Natural killer cell (primary cell): ENCODE results near the gene VILL. TPM values are rescaled to one million over a fixed set of nuclear protein-coding genes. Genes with fewer than 3 reads are reported as not detected.

ENCODE experiments used
- ATAC-seq, 3 donors: fragments of 150-1000 bp in 2 of 3; fragments of 200-7000 bp in 1 of 3; cut with Tn5 transposase; 1 replicate in 1 of 3; 2 replicates in 2 of 3; pipeline ENCODE4 v1.10.0; 2021; ENCODE audit warnings: mild to moderate bottlenecking in 2 of 3, moderate library complexity in 2 of 3
- DNase-seq, 2 donors: peaks; one replicate each; pipeline versions ENCODE4 v3.0.0 to v3.0.0-alpha.2; 2013 to 2021; ENCODE audit warnings: mixed read lengths in 1 of 2
- H3K27ac ChIP-seq: one replicate; pipeline ENCODE4 v1.5.1; 2013; ENCODE audit warnings: mild to moderate bottlenecking, low read length
- H3K27me3 ChIP-seq: one replicate; pipeline ENCODE4 v1.6.1; 2013; ENCODE audit warnings: low read length; ENCODE audit not compliant: control insufficient read depth, insufficient read depth
- H3K36me3 ChIP-seq: one replicate; pipeline ENCODE4 v1.6.1; 2013; ENCODE audit warnings: low read length; ENCODE audit not compliant: control insufficient read depth, insufficient read depth
- H3K4me1 ChIP-seq: one replicate; pipeline ENCODE4 v1.6.1; 2013; ENCODE audit warnings: low read length; ENCODE audit not compliant: control insufficient read depth, insufficient read depth
- H3K4me3 ChIP-seq: one replicate; pipeline ENCODE4 v1.5.1; 2013; ENCODE audit warnings: low read length
- H3K9me3 ChIP-seq: one replicate; pipeline ENCODE4 v1.6.1; 2013; ENCODE audit warnings: low read length; ENCODE audit not compliant: control insufficient read depth, insufficient read depth
- H3K27ac Mint-ChIP-seq, 2 donors: one replicate each; pipeline ENCODE4 v1.8.0; 2022; ENCODE audit warnings: mild to moderate bottlenecking in 2 of 2, mixed read lengths in 2 of 2, moderate library complexity in 1 of 2
- H3K27me3 Mint-ChIP-seq, 2 donors: one replicate each; pipeline ENCODE4 v1.8.0; 2022; ENCODE audit warnings: low read depth in 2 of 2, mixed read lengths in 2 of 2
- H3K36me3 Mint-ChIP-seq: one replicate; pipeline ENCODE4 v1.8.0; 2022; ENCODE audit warnings: mixed read lengths
- H3K4me1 Mint-ChIP-seq, 2 donors: one replicate each; pipeline ENCODE4 v1.8.0; 2022; ENCODE audit warnings: mixed read lengths in 2 of 2
- H3K4me3 Mint-ChIP-seq: one replicate; pipeline ENCODE4 v1.8.0; 2022; ENCODE audit warnings: mild to moderate bottlenecking, moderate library complexity, mixed read lengths
- H3K9me3 Mint-ChIP-seq, 2 donors: one replicate each; pipeline ENCODE4 v1.8.0; 2022; ENCODE audit warnings: mixed read lengths in 2 of 2
- CTCF ChIP-seq: fragments of 200-600 bp; IDR thresholded peaks from one replicate; pipeline ENCODE4 v1.8.0; 2022; ENCODE audit warnings: antibody characterized with exemption
- WGBS: methylation state at CpG from one replicate; pipeline ENCODE4 v1.1.7; 2013; ENCODE audit warnings: missing lambda C conversion rate; ENCODE audit not compliant: insufficient coverage; 5-methylcytosine and 5-hydroxymethylcytosine counted together
- intact Hi-C: fragments of 100-400 bp; cut with micrococcal nuclease; formaldehyde crosslinking; loops from one replicate; pipeline ENCODE4 v1.14.2; 2022
- total RNA-seq, 4 donors: library from RNA; stranded (reverse); fragments of 120-200 nt in 1 of 4; gene quantifications; one replicate each; pipeline versions ENCODE4 v1.2.3 to v1.2.4, GENCODE V29; 2013 to 2022

The VILL gene
- total RNA-seq, 3 donors from 2014 or later (not counting 1 experiment from before 2014, with no cell fraction given) = 25.6 to 27.8 (median 26.9) TPM

GRCh38 chr3:37949866-37950265 is 40.7 kb upstream of the VILL start:
- Histone ChIP-seq H3K27me3 (no peaks in the 10 kb centered on the region), H3K27ac (no peak overlapping the region), H3K4me1 (no peaks in the 10 kb centered on the region), H3K4me3 (no peak overlapping the region), H3K36me3 (no peaks in the 10 kb centered on the region), H3K9me3 (no peaks in the 10 kb centered on the region)
- WGBS = 92% methylated on average over 6 of the region's 6 CpGs
- H3K9me3 Mint-ChIP-seq = no peaks in the 10 kb centered on the region
- no peak overlapping the region for H3K4me3 Mint-ChIP-seq
- no peak overlapping the region for H3K27ac Mint-ChIP-seq
- no peaks in the 10 kb centered on the region for H3K36me3 Mint-ChIP-seq
- TF ChIP-seq CTCF = no peak
- no peaks in the 10 kb centered on the region for H3K27me3 Mint-ChIP-seq
- ATAC-seq (no peak), DNase-seq (no peak)
- no peaks in the 10 kb centered on the region for H3K4me1 Mint-ChIP-seq
- intact Hi-C loops = no loop called here

GRCh38 chr3:37952564-37952963 is 38.0 kb upstream of the VILL start:
- no peak for TF ChIP-seq CTCF
- no peak for DNase-seq
- intact Hi-C loops = no loop called here
- Histone ChIP-seq H3K27ac (no peak overlapping the region), H3K27me3 (no peaks in the 10 kb centered on the region), H3K9me3 (no peaks in the 10 kb centered on the region), H3K36me3 (no peaks in the 10 kb centered on the region), H3K4me3 (no peak overlapping the region), H3K4me1 (no peaks in the 10 kb centered on the region)
- Mint-ChIP-seq H3K27ac (no peak overlapping the region), H3K36me3 (no peaks in the 10 kb centered on the region), H3K9me3 (no peaks in the 10 kb centered on the region), H3K4me3 (no peak overlapping the region), H3K27me3 (no peaks in the 10 kb centered on the region), H3K4me1 (peaks cover 0 to 6% of the 10 kb centered on the region in 2 donors)
- ATAC-seq = no peak
- no CpG with 5 or more reads among the region's 1 CpG for WGBS

- no peak overlapping the region for H3K4me3 ChIP-seq
- H3K27me3 Mint-ChIP-seq = no peaks in the 10 kb centered on the region
- H3K9me3 ChIP-seq = no peaks in the 10 kb centered on the region
- no peaks in the 10 kb centered on the region for H3K9me3 Mint-ChIP-seq
- TF ChIP-seq CTCF = no peak
- H3K27ac ChIP-seq = no peak overlapping the region
- WGBS = 94% methylated on average over 2 of the region's 2 CpGs
- H3K27me3 ChIP-seq = no peaks in the 10 kb centered on the region
- H3K36me3 Mint-ChIP-seq = no peaks in the 10 kb centered on the region
- intact Hi-C loops = no loop called here
- DNase-seq (no peak), ATAC-seq (no peak)
- no peaks in the 10 kb centered on the region for H3K36me3 ChIP-seq
- H3K4me1 ChIP-seq = no peaks in the 10 kb centered on the region
- no peak overlapping the region for H3K4me3 Mint-ChIP-seq
- H3K27ac Mint-ChIP-seq = no peak overlapping the region
- H3K4me1 Mint-ChIP-seq = peaks cover 0 to 9% of the 10 kb centered on the region in 2 donors
These were observed 37.4 kb upstream of the VILL start for GRCh38 chr3:37953226-37953625.

GRCh38 chr3:37953707-37954394 is 36.7 kb upstream of the VILL start:
- no peaks in the 10 kb centered on the region for H3K4me1 ChIP-seq
- peaks cover 0 to 9% of the 10 kb centered on the region in 2 donors for H3K4me1 Mint-ChIP-seq
- no peaks in the 10 kb centered on the region for H3K36me3 Mint-ChIP-seq
- intact Hi-C loops = no loop called here
- no peak for DNase-seq
- no peaks in the 10 kb centered on the region for H3K27me3 Mint-ChIP-seq
- H3K27ac Mint-ChIP-seq = no peak overlapping the region
- no peak overlapping the region for H3K4me3 ChIP-seq
- H3K27ac ChIP-seq = no peak overlapping the region
- no peak for TF ChIP-seq CTCF
- no peak overlapping the region for H3K4me3 Mint-ChIP-seq
- H3K27me3 ChIP-seq = no peaks in the 10 kb centered on the region
- H3K36me3 ChIP-seq = no peaks in the 10 kb centered on the region
- ATAC-seq = no peak
- 77% methylated on average over 4 of the region's 5 CpGs for WGBS
- no peaks in the 10 kb centered on the region for H3K9me3 ChIP-seq
- no peaks in the 10 kb centered on the region for H3K9me3 Mint-ChIP-seq
